ENCODE data around the gene DNAH8. TPM values are rescaled to one million over a fixed set of nuclear protein-coding genes. Genes with fewer than 3 reads are reported as not detected.

Gene DNAH8
- total and polyA plus RNA-seq, 3 donors from 2014 or later = 17.2 to 23.7 (median 19.0) TPM

DNA sequence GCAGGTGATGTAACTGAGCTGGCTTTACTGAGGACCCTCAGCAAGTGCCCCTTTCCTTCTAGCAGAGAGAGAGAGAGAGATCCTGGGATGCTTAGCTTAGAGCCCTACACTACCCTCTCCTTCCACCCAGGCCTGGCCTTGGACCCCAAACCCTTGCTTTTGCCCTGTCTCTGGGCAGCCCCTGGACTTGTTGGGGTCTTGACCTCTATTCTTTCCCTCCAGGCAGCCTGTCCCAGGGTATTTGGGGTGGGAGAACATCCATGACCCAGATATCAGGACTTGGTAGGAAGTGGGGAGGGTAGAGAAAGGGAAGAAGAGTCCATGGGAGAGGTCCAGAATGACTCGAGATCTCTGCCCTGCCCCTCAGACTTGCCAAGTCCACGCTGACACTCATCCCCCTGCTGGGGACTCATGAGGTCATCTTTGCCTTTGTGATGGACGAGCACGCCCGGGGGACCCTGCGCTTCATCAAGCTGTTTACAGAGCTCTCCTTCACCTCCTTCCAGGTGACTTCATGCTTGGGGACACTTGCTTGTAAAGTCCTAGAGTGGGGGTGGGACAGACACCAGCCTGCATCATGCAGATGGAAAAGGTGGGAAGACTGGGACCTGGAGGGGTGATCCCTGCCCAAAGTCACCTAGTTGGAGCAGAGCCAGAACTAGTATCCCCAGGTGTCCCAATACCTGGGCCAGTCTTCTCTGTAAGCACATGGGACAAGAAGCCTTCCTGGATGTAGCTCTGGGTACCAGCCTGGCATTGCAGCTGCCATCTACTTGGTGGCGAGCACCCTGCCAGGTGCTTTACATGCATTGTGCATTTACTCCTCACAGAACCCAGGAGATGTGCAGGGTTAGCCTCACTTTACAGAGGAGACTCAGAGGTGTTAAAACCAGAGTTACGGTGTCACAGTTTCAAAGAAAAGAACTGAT, 364.4 kb downstream of the DNAH8 start:
- no peak overlapping the region for H3K27ac ChIP-seq
- H3K27me3 ChIP-seq = no peaks in the 10 kb centered on the region
- no peaks in the 10 kb centered on the region for H3K4me1 ChIP-seq
- H3K9me3 ChIP-seq = no peaks in the 10 kb centered on the region
- DNase-seq = no peak
- TF ChIP-seq, protein P1, sequence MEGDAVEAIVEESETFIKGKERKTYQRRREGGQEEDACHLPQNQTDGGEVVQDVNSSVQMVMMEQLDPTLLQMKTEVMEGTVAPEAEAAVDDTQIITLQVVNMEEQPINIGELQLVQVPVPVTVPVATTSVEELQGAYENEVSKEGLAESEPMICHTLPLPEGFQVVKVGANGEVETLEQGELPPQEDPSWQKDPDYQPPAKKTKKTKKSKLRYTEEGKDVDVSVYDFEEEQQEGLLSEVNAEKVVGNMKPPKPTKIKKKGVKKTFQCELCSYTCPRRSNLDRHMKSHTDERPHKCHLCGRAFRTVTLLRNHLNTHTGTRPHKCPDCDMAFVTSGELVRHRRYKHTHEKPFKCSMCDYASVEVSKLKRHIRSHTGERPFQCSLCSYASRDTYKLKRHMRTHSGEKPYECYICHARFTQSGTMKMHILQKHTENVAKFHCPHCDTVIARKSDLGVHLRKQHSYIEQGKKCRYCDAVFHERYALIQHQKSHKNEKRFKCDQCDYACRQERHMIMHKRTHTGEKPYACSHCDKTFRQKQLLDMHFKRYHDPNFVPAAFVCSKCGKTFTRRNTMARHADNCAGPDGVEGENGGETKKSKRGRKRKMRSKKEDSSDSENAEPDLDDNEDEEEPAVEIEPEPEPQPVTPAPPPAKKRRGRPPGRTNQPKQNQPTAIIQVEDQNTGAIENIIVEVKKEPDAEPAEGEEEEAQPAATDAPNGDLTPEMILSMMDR (IDR thresholded peaks at IDR 0.05) = no peak
- TF ChIP-seq POLR2A (IDR thresholded peaks at IDR 0.05) = no peak
- H3K36me3 ChIP-seq (ENCODE audit: low read depth, missing control alignments) = no peaks in the 10 kb centered on the region
- H3K4me3 ChIP-seq = no peak overlapping the region
- intact Hi-C loops (cut with DNase I; ENCODE audit: low total_unique reads) = no loop called here
- 88 to 91% methylated on average over 8 of the region's 8 CpGs for WGBS, 2 donors

Small RNA genes within 50 kb of the gene (small RNA-seq; reads per million reads assigned to genes)
- gene AL034345.1 (0 reads per million in 2 donors), gene RF00393 (0 reads per million in 2 donors)

Other genes with a start within 250 kb of the DNAH8 start
- 10 to 100 TPM; 29.5 to 32.8 TPM for gene BTBD9, start 75.4 kb upstream of the DNAH8 start, total RNA-seq
- 11.4 TPM for gene BTBD9, start 75.4 kb upstream of the DNAH8 start, polyA plus RNA-seq (ENCODE audit: insufficient read depth, low read depth, low replicate concordance)
- 10 to 100 TPM; 54.3 to 78.6 TPM for gene GLO1, start 12.2 kb upstream of the DNAH8 start, total RNA-seq
- gene GLO1, start 12.2 kb upstream of the DNAH8 start, polyA plus RNA-seq (ENCODE audit: insufficient read depth, low read depth, low replicate concordance) = 51.0 TPM

All from testis (tissue), 3 donors.